Endothelial cell of umbilical vein (primary cell): ENCODE measurements around the gene XPNPEP2. TPM values are rescaled to one million over a fixed set of nuclear protein-coding genes. Genes with fewer than 3 reads are reported as not detected.

Experiments used
- BruUV-seq: library from RNA; stranded (reverse); fragments of 400-500 nt; replicated peaks from 2 replicates; lab custom pipeline; 2021; lab: Mats Ljungman, UMichigan
- CTCF ChIA-PET: fragments of 300-600, 350-600 bp; sonication (Branson Sonifier 250); formaldehyde crosslinking; loops from one replicate; lab custom pipeline; 2021; ENCODE audit warnings: antibody characterized with exemption, inconsistent platforms; lab: Charles Lee
- POLR2A ChIA-PET: fragments of 300-600, 350-600 bp; sonication (Branson Sonifier 250); formaldehyde crosslinking; loops from one replicate; lab custom pipeline; 2021; ENCODE audit warnings: antibody characterized with exemption, inconsistent platforms; lab: Charles Lee
- DNase-seq: peaks from one replicate; pipeline ENCODE4 v3.0.0-alpha.2; 2011; ENCODE audit warnings: low read depth, low spot score
- FAIRE-seq: peaks from 2 replicates; lab custom pipeline; 2011; peaks lifted over from hg19 to GRCh38; lab: Jason Lieb, UNC
- H2AFZ ChIP-seq: 2 replicates; pipeline ENCODE4 v1.6.0; 2012; ENCODE audit warnings: low read depth, low read length, control low read depth, inconsistent platforms
- H3K27ac ChIP-seq: 2 replicates; pipeline ENCODE4 v1.5.1; 2011; ENCODE audit warnings: low read depth, mild to moderate bottlenecking, control low read depth, low read length, moderate library complexity; ENCODE audit not compliant: insufficient read depth
- H3K27me3 ChIP-seq, 2 experiments: 2 replicates each; pipeline versions ENCODE4 v1.6.0 to v1.6.1; 2011; ENCODE audit warnings: low read length in 2 of 2, mixed read lengths in 1 of 2; ENCODE audit not compliant: control insufficient read depth in 2 of 2, insufficient read depth in 2 of 2
- H3K36me3 ChIP-seq, 2 experiments: 2 replicates in 1 of 2; 3 replicates in 1 of 2; pipeline ENCODE4 v1.5.1; 2011; ENCODE audit warnings: low read length in 2 of 2, mild to moderate bottlenecking in 1 of 2, moderate library complexity in 1 of 2; ENCODE audit not compliant: control insufficient read depth in 2 of 2, insufficient read depth in 2 of 2; ENCODE audit errors: extremely low read depth in 1 of 2
- H3K4me1 ChIP-seq: 3 replicates; pipeline ENCODE4 v1.5.1; 2011; ENCODE audit warnings: mild to moderate bottlenecking, low read length; ENCODE audit not compliant: control insufficient read depth, insufficient read depth; ENCODE audit errors: extremely low read depth
- H3K4me2 ChIP-seq: 2 replicates; pipeline ENCODE4 v1.6.1; 2011; ENCODE audit warnings: low read length, control low read depth, mixed read lengths; ENCODE audit not compliant: insufficient read depth
- H3K4me3 ChIP-seq, 3 experiments: fragments of 200-600 bp in 1 of 3; sonication (generic), shearing (Covaris generic) in 1 of 3; replicated peaks in 1 of 3; 2 replicates each; pipeline ENCODE4 v1.5.1; 2011 to 2016; ENCODE audit warnings: control low read depth in 3 of 3, low read length in 3 of 3, mild to moderate bottlenecking in 2 of 3, inconsistent platforms in 1 of 3, low read depth in 1 of 3, moderate library complexity in 1 of 3; ENCODE audit not compliant: insufficient read depth in 1 of 3
- H3K79me2 ChIP-seq: 2 replicates; pipeline ENCODE4 v1.6.0; 2012; ENCODE audit warnings: low read length, inconsistent platforms; ENCODE audit not compliant: control insufficient read depth, insufficient read depth
- H3K9ac ChIP-seq: replicated peaks from 2 replicates; pipeline ENCODE3; 2011; ENCODE audit warnings: low read length, control low read depth; ENCODE audit not compliant: insufficient read depth; ENCODE audit errors: extremely low read depth
- H3K9me1 ChIP-seq: replicated peaks from 3 replicates; pipeline ENCODE4 v1.6.0; 2011; ENCODE audit warnings: mild to moderate bottlenecking, low read length; ENCODE audit not compliant: control insufficient read depth, insufficient read depth; ENCODE audit errors: extremely low read depth
- H3K9me3 ChIP-seq: replicated peaks from 2 replicates; pipeline ENCODE4 v1.5.1; 2012; ENCODE audit warnings: low read length, inconsistent platforms; ENCODE audit not compliant: control insufficient read depth, insufficient read depth
- H4K20me1 ChIP-seq: replicated peaks from 2 replicates; pipeline ENCODE3; 2011; ENCODE audit warnings: mild to moderate bottlenecking, low read length; ENCODE audit not compliant: control insufficient read depth, insufficient read depth; ENCODE audit errors: extremely low read depth
- CTCF ChIP-seq, 2 donors: IDR thresholded peaks; 1 replicate in 1 of 2; 2 replicates in 1 of 2; pipeline ENCODE4 v1.5.1; 2011; ENCODE audit warnings: low read length in 2 of 2, mild to moderate bottlenecking in 2 of 2, moderate library complexity in 2 of 2, control low read depth in 1 of 2, inconsistent platforms in 1 of 2, low read depth in 1 of 2; ENCODE audit not compliant: insufficient read depth in 1 of 2; ENCODE audit errors: extremely low read depth in 1 of 2
- FOS ChIP-seq: IDR thresholded peaks from 2 replicates; pipeline ENCODE4 v1.6.1; 2011; ENCODE audit warnings: mild to moderate bottlenecking, low read length, moderate library complexity, borderline replicate concordance; ENCODE audit not compliant: insufficient read depth
- JUN ChIP-seq: IDR thresholded peaks from 2 replicates; pipeline ENCODE4 v1.6.1; 2011; ENCODE audit warnings: borderline replicate concordance, low read depth; ENCODE audit not compliant: insufficient read length, insufficient read depth
- MYC ChIP-seq: IDR thresholded peaks from one replicate; pipeline ENCODE4 v1.6.1; 2011; ENCODE audit warnings: mild to moderate bottlenecking, low read depth, low read length
- POLR2A ChIP-seq: IDR thresholded peaks from 2 replicates; pipeline ENCODE4 v1.6.1; 2012; ENCODE audit warnings: low read depth, mild to moderate bottlenecking, control low read depth, low read length
- POLR2AphosphoS5 ChIP-seq: IDR thresholded peaks from 2 replicates; pipeline ENCODE4 v1.6.1; 2012; ENCODE audit warnings: low read depth, mild to moderate bottlenecking, control low read depth, low read length, moderate library complexity; ENCODE audit not compliant: insufficient read depth
- dilution Hi-C: fragments of 300-500 bp; cut with MboI; formaldehyde crosslinking; loops from one replicate; pipeline ENCODE4 v1.15.0; 2019; ENCODE audit warnings: low sequenced_read_pairs; ENCODE audit not compliant: extremely low pct_ligation_motif_present
- intact Hi-C: fragments of 100-400 bp; cut with micrococcal nuclease; formaldehyde crosslinking; loops from one replicate; pipeline ENCODE4 v1.10.0; 2022
- polyA plus RNA-seq, 4 experiments: library from polyadenylated mRNA; depleted of rRNA in 3 of 4; stranded (reverse) in 3 of 4; unstranded in 1 of 4; fragments of >200 nt; gene quantifications; 2 replicates each; pipeline versions ENCODE4 v1.2.1 to v1.2.3, GENCODE V29; 2011 to 2012; ENCODE audit warnings: missing spikeins in 1 of 4
- total RNA-seq: library from RNA; stranded (reverse); gene quantifications from 2 replicates; pipeline ENCODE4 v1.2.3, GENCODE V29; 2021

The XPNPEP2 gene
- total and polyA plus RNA-seq, 2 donors (not counting 3 experiments of a cell fraction or from before 2014, with no cell fraction given) = 0.04 TPM; not detected in 1

DNA sequence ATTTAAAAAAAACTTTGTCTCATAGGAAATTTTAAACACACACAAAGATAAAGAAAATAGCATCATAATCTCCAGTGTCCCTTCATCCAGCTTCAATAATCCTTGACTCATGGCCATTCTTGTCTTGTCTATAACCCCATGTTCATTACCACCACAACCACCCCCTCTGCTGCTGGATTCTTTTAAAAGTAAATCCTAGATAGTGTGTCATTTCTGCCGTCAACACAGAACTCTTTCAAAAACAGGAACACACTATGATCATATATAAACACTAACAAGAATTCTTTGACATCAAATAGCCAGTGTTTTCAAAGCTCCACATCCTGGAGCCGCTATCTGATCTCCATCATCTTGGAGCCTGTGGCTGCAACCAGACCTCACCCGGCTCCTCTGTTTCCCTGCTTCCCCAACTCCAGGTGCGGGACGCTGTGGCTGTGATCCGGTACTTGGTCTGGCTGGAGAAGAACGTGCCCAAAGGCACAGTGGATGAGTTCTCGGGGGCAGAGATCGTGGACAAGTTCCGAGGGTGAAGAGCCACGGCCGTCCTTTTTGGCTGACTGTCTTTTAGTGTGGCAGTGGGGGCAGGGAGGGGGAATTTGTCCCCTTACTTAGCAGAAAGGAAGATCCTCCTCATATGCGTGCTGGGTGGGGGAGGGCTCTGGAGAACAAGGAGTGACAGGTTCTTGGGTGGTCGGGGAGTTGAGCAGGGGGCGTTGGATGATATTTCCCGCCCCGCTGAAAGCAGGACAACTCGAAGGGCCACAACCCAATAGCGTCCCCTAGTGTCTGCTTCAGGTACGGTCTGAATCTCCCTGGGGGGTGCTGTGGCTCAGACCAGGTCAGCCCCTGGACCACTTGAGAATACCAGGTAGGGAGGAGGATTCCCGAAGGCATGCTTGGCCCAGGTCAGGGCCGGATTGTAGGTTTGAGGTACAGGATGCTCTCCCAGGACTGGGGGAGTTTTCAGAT lies 15.6 kb downstream of the XPNPEP2 start:
- no peaks in the 10 kb centered on the region for H3K79me2 ChIP-seq
- H3K4me2 ChIP-seq = no peak overlapping the region
- no peaks in the 10 kb centered on the region for H3K4me1 ChIP-seq
- H2AFZ ChIP-seq = peak overlapping the region; percentile 49
- DNase-seq (peak; percentile 4), FAIRE-seq (peak; percentile 47)
- dilution Hi-C loops (no loop called here), intact Hi-C loops (loop anchor here (1.0 to 10.0 kb wide), 2 partner anchors 147 to 270 kb away; no protein-coding TSS in a partner anchor)
- H3K9me3 ChIP-seq = no peaks in the 10 kb centered on the region
- H3K36me3 ChIP-seq = no peaks in the 10 kb centered on the region
- ChIA-PET CTCF (interaction anchor here (0.7 to 1.6 kb wide), 5 partner anchors 27 to 171 kb away, joined by 3 to 5 read pairs (median 3); no protein-coding TSS in a partner anchor), POLR2A (no interaction called here)
- H3K9me1 ChIP-seq = no peaks in the 10 kb centered on the region
- H3K27me3 ChIP-seq = no peaks in the 10 kb centered on the region
- no peak overlapping the region for H3K9ac ChIP-seq
- no TSS peak for BruUV-seq
- H4K20me1 ChIP-seq = no peaks in the 10 kb centered on the region
- H3K27ac ChIP-seq = no peak overlapping the region
- TF ChIP-seq MYC (no peak), POLR2A (no peak), POLR2AphosphoS5 (no peak), JUN (no peak), FOS (no peak), CTCF (IDR thresholded peaks at IDR 0.05; ENCODE audit: extremely low read depth in 1 of 2, insufficient read depth in 1 of 2, low read depth in 1 of 2, low read length in 2 of 2) (peak; percentile 36 to 50)
- H3K4me3 ChIP-seq = no peak overlapping the region
